Esophagus squamous epithelium (tissue), 4 donors: ENCODE data around the gene CFI.

Source experiments
- CTCF ChIP-seq, 6 experiments: fragments of 450-650 bp in 4 of 6; fragments of 200-600 bp in 2 of 6; sonication (generic) in 2 of 6; IDR thresholded peaks; one replicate each; pipeline ENCODE4 v1.5.1; 2016 to 2019; ENCODE audit warnings: antibody characterized with exemption in 6 of 6, mild to moderate bottlenecking in 4 of 6, moderate library complexity in 4 of 6
- POLR2A ChIP-seq, 4 donors: fragments of 450-650 bp; IDR thresholded peaks; one replicate each; pipeline ENCODE4 v1.6.1; 2017; ENCODE audit warnings: antibody characterized with exemption in 4 of 4, mild to moderate bottlenecking in 4 of 4, moderate library complexity in 3 of 4

DNA sequence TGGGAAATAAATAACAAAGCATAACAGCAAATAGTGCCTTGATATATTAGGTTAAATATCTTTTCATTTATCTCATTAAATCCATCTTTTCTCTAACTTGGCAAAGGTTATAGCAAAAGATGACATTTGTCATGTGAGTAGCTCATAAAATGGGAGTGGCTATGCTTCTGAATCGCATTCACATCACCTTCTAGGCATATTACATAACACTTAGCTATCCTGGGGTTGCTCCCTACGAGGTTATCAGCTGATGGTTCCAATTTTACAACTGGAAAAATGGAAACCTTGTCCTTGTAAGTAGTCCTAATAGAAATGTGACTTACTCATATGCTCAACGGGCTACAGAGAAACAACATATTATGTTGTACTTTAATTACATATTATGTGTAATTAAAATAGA lies 88.3 kb downstream of the CFI start:
- TF ChIP-seq CTCF (IDR thresholded peaks at IDR 0.05), result no peak
- no peak for TF ChIP-seq POLR2A (IDR thresholded peaks at IDR 0.05)
